CD4-positive, CD25-positive, alpha-beta regulatory T cell (primary cell): ENCODE measurements around the gene C19orf18. TPM values are rescaled to one million over a fixed set of nuclear protein-coding genes. Genes with fewer than 3 reads are reported as not detected.

Experiments used
- ATAC-seq, 2 donors: fragments of 150-1000 bp; cut with Tn5 transposase; one replicate each; pipeline ENCODE4 v1.10.0; 2021; ENCODE audit warnings: low read depth in 2 of 2, moderate number of reproducible peaks in 2 of 2, moderate library complexity in 1 of 2
- DNase-seq, 3 donors: peaks; one replicate each; pipeline versions ENCODE4 v3.0.0 to v3.0.0-alpha.2; 2012 to 2022; ENCODE audit warnings: mixed read lengths in 1 of 3
- H3K27ac ChIP-seq: one replicate; pipeline ENCODE4 v1.7.0; 2013; ENCODE audit warnings: mild to moderate bottlenecking, low read length; ENCODE audit not compliant: insufficient read depth, poor library complexity, severe bottlenecking
- H3K27me3 ChIP-seq: one replicate; pipeline ENCODE4 v1.7.0; 2013; ENCODE audit warnings: low read length; ENCODE audit not compliant: control insufficient read depth, insufficient read depth
- H3K36me3 ChIP-seq: one replicate; pipeline ENCODE4 v1.7.0; 2013; ENCODE audit warnings: mild to moderate bottlenecking, low read length, moderate library complexity; ENCODE audit not compliant: control insufficient read depth, insufficient read depth
- H3K4me1 ChIP-seq: 2 replicates; pipeline ENCODE4 v1.7.0; 2013; ENCODE audit warnings: mild to moderate bottlenecking, low read length; ENCODE audit not compliant: insufficient read depth, control insufficient read depth, poor library complexity, severe bottlenecking
- H3K4me3 ChIP-seq: one replicate; pipeline ENCODE4 v1.7.0; 2013; ENCODE audit warnings: low read depth, mild to moderate bottlenecking, low read length, moderate library complexity
- H3K9me3 ChIP-seq, 2 experiments: 1 replicate in 1 of 2; 2 replicates in 1 of 2; pipeline ENCODE4 v1.7.0; 2013; ENCODE audit warnings: low read length in 2 of 2, mild to moderate bottlenecking in 1 of 2, moderate library complexity in 1 of 2; ENCODE audit not compliant: control insufficient read depth in 2 of 2
- H3K27ac Mint-ChIP-seq, 3 donors: one replicate each; pipeline ENCODE4 v1.8.0; 2020 to 2022; ENCODE audit warnings: mild to moderate bottlenecking in 3 of 3, mixed read lengths in 3 of 3, moderate library complexity in 2 of 3
- H3K27me3 Mint-ChIP-seq: one replicate; pipeline ENCODE4 v1.8.0; 2022; ENCODE audit warnings: mild to moderate bottlenecking, mixed read lengths
- H3K36me3 Mint-ChIP-seq: one replicate; pipeline ENCODE4 v1.8.0; 2020; ENCODE audit warnings: mixed read lengths
- H3K4me1 Mint-ChIP-seq, 4 donors: one replicate each; pipeline ENCODE4 v1.8.0; 2020 to 2022; ENCODE audit warnings: mixed read lengths in 4 of 4, mild to moderate bottlenecking in 1 of 4
- H3K4me3 Mint-ChIP-seq, 4 donors: one replicate each; pipeline ENCODE4 v1.8.0; 2020 to 2022; ENCODE audit warnings: mild to moderate bottlenecking in 4 of 4, mixed read lengths in 4 of 4, moderate library complexity in 3 of 4
- H3K9me3 Mint-ChIP-seq, 7 donors: one replicate each; pipeline ENCODE4 v1.8.0; 2020 to 2022; ENCODE audit warnings: mixed read lengths in 7 of 7, mild to moderate bottlenecking in 3 of 7, moderate library complexity in 2 of 7
- polyA plus RNA-seq, 4 donors: library from polyadenylated mRNA; unstranded; fragments of 300-500 nt; fragmentation: Illumina TruSeq; gene quantifications; one replicate each; pipeline ENCODE4 v1.2.3, GENCODE V29; 2021
- total RNA-seq: library from RNA; stranded (reverse); gene quantifications from one replicate; pipeline ENCODE4 v1.2.3, GENCODE V29; 2022

The C19orf18 gene
- total and polyA plus RNA-seq, 5 donors from 2014 or later: 1.6 TPM; not detected in 4

DNA sequence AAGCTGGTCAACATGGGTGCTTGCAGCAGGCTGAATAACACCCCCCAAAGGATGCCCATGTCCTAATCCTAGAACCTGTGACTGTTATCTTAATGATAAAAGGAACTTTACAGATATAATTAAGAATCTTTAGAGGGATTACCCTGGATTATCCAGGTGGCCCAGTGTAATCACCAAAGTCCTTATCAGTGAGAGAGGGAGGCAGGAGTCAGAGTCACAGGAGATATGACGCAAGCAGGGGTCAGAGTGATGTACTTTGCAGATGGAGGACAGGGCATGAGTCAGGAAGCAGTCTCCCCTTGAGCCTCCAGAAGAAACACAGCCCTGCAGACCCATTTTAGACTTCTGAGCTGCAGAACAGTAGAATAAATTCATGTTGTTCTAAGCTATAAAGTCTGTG is 18.5 kb upstream of the C19orf18 start:
- no peaks in the 10 kb centered on the region for H3K27me3 ChIP-seq
- ATAC-seq: no peak
- H3K36me3 ChIP-seq: peaks cover 36% of the 10 kb centered on the region
- H3K4me3 Mint-ChIP-seq: no peak overlapping the region
- no peak overlapping the region for H3K27ac ChIP-seq
- H3K4me3 ChIP-seq: no peak overlapping the region
- H3K4me1 ChIP-seq: no peaks in the 10 kb centered on the region
- H3K27me3 Mint-ChIP-seq: no peaks in the 10 kb centered on the region
- H3K9me3 ChIP-seq: peaks cover 53 to 80% of the 10 kb centered on the region in 2 experiments
- DNase-seq: no peak
- peaks cover 6 to 79% (median 28%) of the 10 kb centered on the region in 7 donors for H3K9me3 Mint-ChIP-seq
- peaks cover 61% of the 10 kb centered on the region for H3K36me3 Mint-ChIP-seq
- no peak overlapping the region for H3K27ac Mint-ChIP-seq
- peaks cover 0 to 4% (median 1%) of the 10 kb centered on the region in 4 donors for H3K4me1 Mint-ChIP-seq

DNA sequence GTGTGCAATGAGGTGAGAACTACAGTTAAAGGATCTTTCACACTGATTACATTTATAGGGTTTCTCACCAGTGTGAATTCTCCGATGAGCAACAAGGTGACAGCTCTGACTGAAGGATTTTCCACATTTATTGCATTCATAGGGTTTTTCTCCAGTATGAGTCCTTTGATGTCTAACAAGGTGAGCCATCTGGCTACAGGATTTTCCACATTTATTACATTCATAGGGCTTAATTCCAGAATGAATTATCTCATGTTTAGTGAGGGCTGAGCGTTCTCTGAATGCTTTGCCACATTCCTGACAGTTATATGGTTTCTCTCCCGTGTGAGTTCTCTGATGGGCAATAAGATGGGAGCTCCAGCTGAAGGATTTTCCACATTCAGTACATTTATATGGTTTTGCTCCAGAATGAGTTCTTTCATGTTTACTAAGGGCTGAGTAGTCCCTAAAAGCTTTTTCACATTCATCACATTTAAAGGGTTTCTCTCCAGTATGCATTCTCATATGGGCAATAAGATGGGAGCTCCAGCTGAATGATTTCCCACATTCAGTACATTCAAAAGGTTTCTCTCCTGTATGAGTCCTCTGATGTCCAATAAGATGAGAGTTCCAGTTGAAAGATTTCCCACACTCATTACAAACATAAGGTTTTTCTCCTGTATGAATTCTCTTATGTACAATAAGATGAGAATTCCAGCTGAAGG is 4.4 kb upstream of the C19orf18 start:
- Histone ChIP-seq H3K9me3 (peaks cover 86 to 100% of the 10 kb centered on the region in 2 experiments), H3K36me3 (peaks cover 41% of the 10 kb centered on the region), H3K4me1 (no peaks in the 10 kb centered on the region), H3K27me3 (no peaks in the 10 kb centered on the region), H3K4me3 (no peak overlapping the region), H3K27ac (no peak overlapping the region)
- ATAC-seq: no peak
- H3K27me3 Mint-ChIP-seq: no peaks in the 10 kb centered on the region
- H3K4me3 Mint-ChIP-seq: no peak overlapping the region
- peaks cover 50% of the 10 kb centered on the region for H3K36me3 Mint-ChIP-seq
- no peak for DNase-seq
- H3K27ac Mint-ChIP-seq: no peak overlapping the region
- H3K4me1 Mint-ChIP-seq: peaks cover 0 to 5% (median 0%) of the 10 kb centered on the region in 4 donors
- H3K9me3 Mint-ChIP-seq: peaks cover 2 to 95% (median 47%) of the 10 kb centered on the region in 7 donors

DNA sequence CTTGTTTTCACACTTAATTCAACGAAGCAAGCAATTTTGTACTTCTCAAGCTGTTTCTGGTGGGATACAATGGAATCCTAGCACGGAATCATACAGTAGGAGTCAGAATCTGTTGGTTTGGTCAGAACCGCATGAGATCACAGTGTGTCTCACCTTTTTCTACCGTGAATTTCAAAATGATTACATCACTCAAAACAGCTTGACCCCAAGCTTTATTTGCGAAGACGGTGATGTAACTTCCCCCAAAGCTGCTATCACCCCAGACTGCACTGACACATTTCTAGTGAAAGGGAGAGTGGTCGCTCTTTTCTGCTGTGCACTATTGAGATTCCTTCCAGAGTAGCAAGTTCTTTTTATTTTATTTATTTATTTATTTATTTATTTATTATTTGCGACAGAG is 9.6 kb downstream of the C19orf18 start:
- Histone ChIP-seq H3K27ac (no peak overlapping the region), H3K36me3 (no peaks in the 10 kb centered on the region), H3K4me3 (no peak overlapping the region), H3K27me3 (no peaks in the 10 kb centered on the region), H3K4me1 (no peaks in the 10 kb centered on the region), H3K9me3 (peaks cover 29 to 64% of the 10 kb centered on the region in 2 experiments)
- peaks cover 0 to 45% (median 17%) of the 10 kb centered on the region in 7 donors for H3K9me3 Mint-ChIP-seq
- DNase-seq (no peak), ATAC-seq (no peak)
- H3K4me3 Mint-ChIP-seq: no peak overlapping the region
- peaks cover 9% of the 10 kb centered on the region for H3K36me3 Mint-ChIP-seq
- H3K27me3 Mint-ChIP-seq: no peaks in the 10 kb centered on the region
- no peaks in the 10 kb centered on the region for H3K4me1 Mint-ChIP-seq
- H3K27ac Mint-ChIP-seq: no peak overlapping the region

DNA sequence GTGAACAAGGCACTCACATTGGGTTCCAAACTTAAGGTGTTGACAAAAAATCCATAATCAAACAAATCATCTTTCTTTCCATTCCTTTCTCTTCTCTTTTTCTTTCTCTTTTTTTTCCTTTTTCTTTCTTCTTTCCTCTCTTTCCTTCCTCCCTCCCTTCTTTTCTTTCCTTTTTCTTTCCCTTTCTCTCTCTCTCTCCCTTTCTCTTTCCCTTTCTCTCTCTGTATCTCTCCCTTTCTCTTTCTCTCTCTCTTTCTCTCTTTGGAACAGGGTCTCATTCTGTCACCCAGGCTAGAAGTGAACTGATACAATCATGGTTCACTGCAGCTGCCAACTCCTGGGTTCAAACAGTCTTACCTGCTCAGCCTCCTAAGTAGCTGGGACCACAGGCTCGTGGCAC is 12.5 kb downstream of the C19orf18 start:
- no peaks in the 10 kb centered on the region for H3K27me3 ChIP-seq
- peaks cover 0 to 44% (median 20%) of the 10 kb centered on the region in 7 donors for H3K9me3 Mint-ChIP-seq
- H3K4me1 Mint-ChIP-seq: no peaks in the 10 kb centered on the region
- DNase-seq (no peak), ATAC-seq (no peak)
- no peak overlapping the region for H3K27ac Mint-ChIP-seq
- no peak overlapping the region for H3K4me3 Mint-ChIP-seq
- H3K36me3 Mint-ChIP-seq: peaks cover 16% of the 10 kb centered on the region
- no peaks in the 10 kb centered on the region for H3K4me1 ChIP-seq
- no peaks in the 10 kb centered on the region for H3K27me3 Mint-ChIP-seq
- no peak overlapping the region for H3K4me3 ChIP-seq
- H3K9me3 ChIP-seq: peaks cover 32 to 61% of the 10 kb centered on the region in 2 experiments
- no peaks in the 10 kb centered on the region for H3K36me3 ChIP-seq
- H3K27ac ChIP-seq: no peak overlapping the region

- H3K27ac Mint-ChIP-seq: no peak overlapping the region
- H3K36me3 Mint-ChIP-seq: peaks cover 7% of the 10 kb centered on the region
- H3K9me3 Mint-ChIP-seq: peaks cover 0 to 41% (median 10%) of the 10 kb centered on the region in 7 donors
- Histone ChIP-seq H3K36me3 (no peaks in the 10 kb centered on the region), H3K4me3 (no peak overlapping the region), H3K4me1 (no peaks in the 10 kb centered on the region), H3K27ac (no peak overlapping the region), H3K27me3 (no peaks in the 10 kb centered on the region), H3K9me3 (peaks cover 22 to 47% of the 10 kb centered on the region in 2 experiments)
- no peaks in the 10 kb centered on the region for H3K27me3 Mint-ChIP-seq
- ATAC-seq (no peak), DNase-seq (no peak)
- H3K4me1 Mint-ChIP-seq: no peaks in the 10 kb centered on the region
- no peak overlapping the region for H3K4me3 Mint-ChIP-seq
These were observed 19.3 kb downstream of the C19orf18 start for GRCh38 chr19:57954996-57955395.

DNA sequence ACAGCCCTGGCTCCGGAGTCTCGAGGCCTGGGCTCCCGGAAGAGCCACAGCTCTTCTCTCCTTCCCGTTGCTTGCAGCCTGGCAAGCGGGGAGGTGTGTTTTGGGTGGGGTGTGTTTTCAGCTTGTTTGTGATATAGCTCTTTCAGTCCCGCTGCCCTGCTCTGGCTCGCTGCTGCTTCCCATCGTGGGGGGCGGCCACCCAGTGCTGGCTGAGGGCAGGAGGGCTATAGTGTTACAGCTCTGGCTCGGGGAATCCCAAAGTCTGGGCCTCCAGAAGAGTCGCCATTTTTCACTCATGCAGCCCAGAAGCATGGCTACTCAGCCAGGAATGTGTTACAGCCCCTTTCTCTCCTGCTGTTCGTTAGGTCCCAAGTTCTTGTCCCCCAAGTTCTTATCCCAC is 24.6 kb downstream of the C19orf18 start:
- Histone ChIP-seq H3K4me3 (no peak overlapping the region), H3K27ac (no peak overlapping the region), H3K36me3 (peaks cover 4% of the 10 kb centered on the region), H3K4me1 (peaks cover 6% of the 10 kb centered on the region), H3K9me3 (peaks cover 27 to 45% of the 10 kb centered on the region in 2 experiments), H3K27me3 (no peaks in the 10 kb centered on the region)
- Mint-ChIP-seq H3K27ac (no peak overlapping the region), H3K4me3 (no peak overlapping the region), H3K9me3 (peaks cover 8 to 41% (median 13%) of the 10 kb centered on the region in 7 donors), H3K4me1 (peaks cover 10 to 22% (median 11%) of the 10 kb centered on the region in 4 donors), H3K36me3 (peaks cover 13% of the 10 kb centered on the region), H3K27me3 (no peaks in the 10 kb centered on the region)
- DNase-seq (no peak), ATAC-seq (no peak)

- Histone ChIP-seq H3K27me3 (no peaks in the 10 kb centered on the region), H3K36me3 (peaks cover 5% of the 10 kb centered on the region), H3K27ac (no peak overlapping the region), H3K4me3 (no peak overlapping the region), H3K4me1 (peaks cover 6% of the 10 kb centered on the region), H3K9me3 (peaks cover 28 to 48% of the 10 kb centered on the region in 2 experiments)
- ATAC-seq (no peak), DNase-seq (no peak)
- H3K27me3 Mint-ChIP-seq: no peaks in the 10 kb centered on the region
- no peak overlapping the region for H3K4me3 Mint-ChIP-seq
- peaks cover 7 to 41% (median 13%) of the 10 kb centered on the region in 7 donors for H3K9me3 Mint-ChIP-seq
- H3K36me3 Mint-ChIP-seq: peaks cover 17% of the 10 kb centered on the region
- peaks cover 10 to 22% (median 11%) of the 10 kb centered on the region in 4 donors for H3K4me1 Mint-ChIP-seq
- no peak overlapping the region for H3K27ac Mint-ChIP-seq
These were observed 25.0 kb downstream of the C19orf18 start for GRCh38 chr19:57949296-57949695.
